Measurements from ENCODE around the gene SMG9. TPM values are rescaled to one million over a fixed set of nuclear protein-coding genes. Genes with fewer than 3 reads are reported as not detected.

Gene SMG9
- total RNA-seq, 1 experiment from 2014 or later: 52.2 TPM

DNA sequence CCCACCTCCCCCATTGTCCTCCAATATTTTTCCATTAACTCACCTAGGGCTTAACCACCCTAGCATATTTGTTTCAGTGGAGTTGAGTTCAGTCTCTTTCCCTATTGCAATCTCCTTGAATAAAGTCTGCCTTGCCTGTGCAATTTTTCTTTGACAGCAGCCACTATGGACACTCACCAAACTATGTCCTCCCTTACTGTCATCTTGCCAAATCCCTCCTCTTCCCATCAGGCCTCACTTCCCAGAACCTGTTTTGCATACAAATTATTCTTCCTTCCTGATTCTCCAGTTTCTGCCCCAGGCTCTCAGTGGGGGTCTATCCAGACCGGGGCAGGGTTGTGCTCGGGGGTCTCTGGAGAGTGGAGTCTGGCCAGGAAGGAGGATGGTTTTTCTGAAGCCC lies 49.7 kb upstream of the SMG9 start:
- Histone ChIP-seq H3K18ac (ENCODE audit: insufficient read length, low read depth, low read length) (no peak overlapping the region), H3K27me3 (ENCODE audit: insufficient read depth, low read length) (no peaks in the 10 kb centered on the region; the same call in 1 of the 2 replicates), H2BK20ac (ENCODE audit: low read depth, low read length, poor library complexity, severe bottlenecking) (no peak overlapping the region), H3K27ac (ENCODE audit: insufficient read length, low read depth, low read length) (no peak overlapping the region), H4K5ac (ENCODE audit: insufficient read length, low read depth, low read length) (no peak overlapping the region), H4K20me1 (ENCODE audit: control insufficient read depth, insufficient read depth, insufficient read length) (no peaks in the 10 kb centered on the region), H3K9ac (ENCODE audit: extremely low read depth, insufficient read length, low read length) (no peak overlapping the region), H3K4ac (ENCODE audit: low read depth, low read length) (no peak overlapping the region), H2BK120ac (ENCODE audit: low read depth, low read length, poor library complexity, severe bottlenecking) (no peak overlapping the region), H2BK15ac (ENCODE audit: low read depth, low read length) (no peak overlapping the region), H2AK5ac (ENCODE audit: insufficient read length, low read length) (no peak overlapping the region), H4K91ac (ENCODE audit: insufficient read length, low read depth, low read length) (no peak overlapping the region), H4K8ac (replicated peaks; ENCODE audit: insufficient read length, low read depth, low read length) (no peak overlapping the region), H2AFZ (ENCODE audit: low read length) (no peak overlapping the region), H3T11ph (ENCODE audit: low read length) (no peak overlapping the region), H3K23ac (ENCODE audit: insufficient read length, low read depth, low read length) (no peak overlapping the region), H3K14ac (ENCODE audit: insufficient read depth, low read length) (no peak overlapping the region), H3K56ac (ENCODE audit: insufficient read length, low read depth, low read length) (no peak overlapping the region), H3K23me2 (ENCODE audit: insufficient read length, low read depth, low read length, poor library complexity, severe bottlenecking) (no peaks in the 10 kb centered on the region), H3K4me2 (ENCODE audit: insufficient read depth, insufficient read length, low read length) (no peak overlapping the region), H3K4me1 (ENCODE audit: insufficient read depth, low read length) (no peaks in the 10 kb centered on the region), H2BK12ac (ENCODE audit: insufficient read length, low read depth, low read length) (no peak overlapping the region), H2BK5ac (ENCODE audit: insufficient read length, low read length) (no peak overlapping the region), H3K9me3 (ENCODE audit: control insufficient read depth, low read depth, low read length) (no peaks in the 10 kb centered on the region), H3K79me2 (ENCODE audit: insufficient read depth, low read length) (no peaks in the 10 kb centered on the region), H3K79me1 (ENCODE audit: insufficient read depth, low read depth, low read length, poor library complexity, severe bottlenecking) (no peaks in the 10 kb centered on the region)
- H3K27me3 Mint-ChIP-seq (ENCODE audit: low read depth): peaks cover 52% of the 10 kb centered on the region
- TF ChIP-seq, protein P1, sequence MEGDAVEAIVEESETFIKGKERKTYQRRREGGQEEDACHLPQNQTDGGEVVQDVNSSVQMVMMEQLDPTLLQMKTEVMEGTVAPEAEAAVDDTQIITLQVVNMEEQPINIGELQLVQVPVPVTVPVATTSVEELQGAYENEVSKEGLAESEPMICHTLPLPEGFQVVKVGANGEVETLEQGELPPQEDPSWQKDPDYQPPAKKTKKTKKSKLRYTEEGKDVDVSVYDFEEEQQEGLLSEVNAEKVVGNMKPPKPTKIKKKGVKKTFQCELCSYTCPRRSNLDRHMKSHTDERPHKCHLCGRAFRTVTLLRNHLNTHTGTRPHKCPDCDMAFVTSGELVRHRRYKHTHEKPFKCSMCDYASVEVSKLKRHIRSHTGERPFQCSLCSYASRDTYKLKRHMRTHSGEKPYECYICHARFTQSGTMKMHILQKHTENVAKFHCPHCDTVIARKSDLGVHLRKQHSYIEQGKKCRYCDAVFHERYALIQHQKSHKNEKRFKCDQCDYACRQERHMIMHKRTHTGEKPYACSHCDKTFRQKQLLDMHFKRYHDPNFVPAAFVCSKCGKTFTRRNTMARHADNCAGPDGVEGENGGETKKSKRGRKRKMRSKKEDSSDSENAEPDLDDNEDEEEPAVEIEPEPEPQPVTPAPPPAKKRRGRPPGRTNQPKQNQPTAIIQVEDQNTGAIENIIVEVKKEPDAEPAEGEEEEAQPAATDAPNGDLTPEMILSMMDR (conservative IDR thresholded peaks at IDR 0.05): no peak
- H3K4me1 Mint-ChIP-seq: peaks cover 4 to 7% of the 10 kb centered on the region in 2 experiments; a peak in 2 of 4 replicates
- no peak for DNase-seq
- H3K36me3 Mint-ChIP-seq (ENCODE audit: insufficient read depth in 1 of 3, low read depth in 3 of 3): no peaks in the 10 kb centered on the region
- H3K4me3 Mint-ChIP-seq: no peak overlapping the region
- no peaks in the 10 kb centered on the region; a peak in 1 of 5 replicates for H3K9me3 Mint-ChIP-seq
- no CpG with 5 or more reads among the region's 2 CpGs for WGBS (ENCODE audit: extremely low coverage, insufficient read length, low lambda C conversion rate)
- no peak overlapping the region for H3K27ac Mint-ChIP-seq

Measured in H9 (cell line).